ENCODE results near the gene JAG2.

JAG2 gene

DNA sequence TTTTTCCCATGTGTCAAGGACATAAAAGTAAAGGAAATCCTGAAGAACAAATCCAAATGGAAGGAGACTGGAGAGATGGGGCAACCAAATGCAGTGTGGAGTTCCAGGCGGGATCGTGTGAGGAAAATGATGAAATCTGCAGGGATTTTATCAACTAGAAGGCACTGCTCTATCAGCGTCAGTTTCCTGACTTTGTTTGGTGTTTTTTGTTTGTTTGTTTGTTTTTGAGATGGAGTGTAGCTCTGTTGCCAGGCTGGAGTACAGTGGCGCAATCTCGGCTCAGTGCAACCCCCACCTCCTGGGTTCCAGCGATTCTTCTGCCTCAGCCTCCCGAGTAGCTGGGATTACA lies 60.1 kb downstream of the JAG2 start:
- no peak for DNase-seq

DNA sequence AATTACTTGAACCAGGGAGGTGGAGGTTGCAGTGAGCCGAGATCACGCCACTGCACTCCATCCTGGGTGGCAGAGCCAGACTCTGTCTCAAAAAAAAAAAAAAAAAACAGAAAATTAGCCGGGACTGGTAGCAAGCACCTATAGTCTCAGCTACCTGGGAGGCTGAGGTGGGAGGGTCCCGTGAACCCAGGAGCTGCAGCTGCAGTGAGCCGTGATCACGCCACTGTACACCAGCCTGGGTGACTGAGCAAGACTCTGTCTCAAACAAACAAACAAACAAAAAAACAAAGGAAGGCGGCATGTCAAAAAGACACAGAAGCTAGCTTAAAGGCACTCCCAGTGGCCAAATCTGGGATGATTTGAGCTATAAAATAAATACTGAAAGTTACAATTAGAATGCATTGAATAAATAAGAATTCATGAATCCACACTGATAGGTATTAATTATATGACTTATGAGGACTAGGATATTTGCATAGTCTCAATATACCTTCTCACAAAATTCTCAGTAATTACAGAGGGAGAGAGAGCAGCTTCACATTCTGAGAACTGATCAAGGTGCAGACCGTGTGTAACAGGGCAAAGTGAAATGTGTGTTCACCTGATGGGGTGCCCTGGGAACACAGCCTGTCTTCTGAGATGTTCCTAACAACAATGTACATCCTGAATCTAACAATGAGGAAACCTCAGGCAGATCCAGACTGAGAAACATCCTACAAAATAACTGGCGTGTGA lies 60.6 kb downstream of the JAG2 start:
- no peak for DNase-seq

- no peak for DNase-seq
Observed at GRCh38 chr14:105107351-105107750, 61.2 kb downstream of the JAG2 start.

DNA sequence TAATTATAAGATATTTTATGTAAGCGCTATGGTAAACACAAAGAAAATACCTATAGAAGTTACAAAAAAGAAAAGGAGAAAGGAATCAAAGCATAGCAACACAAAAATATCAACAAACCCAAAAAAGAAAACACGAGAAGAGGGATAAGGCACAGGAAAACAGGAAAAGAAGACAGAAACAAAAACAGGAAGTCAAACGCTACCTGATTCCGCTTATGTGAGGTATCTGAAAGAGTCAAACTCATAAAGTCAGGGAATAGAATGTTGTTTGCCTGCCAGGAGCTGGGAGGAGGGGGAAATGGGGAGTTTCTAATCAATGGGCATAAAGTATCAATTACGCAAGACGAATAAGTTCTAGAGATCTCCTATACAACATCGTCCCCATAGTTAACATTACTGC lies 63.4 kb downstream of the JAG2 start:
- DNase-seq, result no peak

GRCh38 chr14:105102893-105103292 lies 65.7 kb downstream of the JAG2 start:
- DNase-seq, result no peak

DNA sequence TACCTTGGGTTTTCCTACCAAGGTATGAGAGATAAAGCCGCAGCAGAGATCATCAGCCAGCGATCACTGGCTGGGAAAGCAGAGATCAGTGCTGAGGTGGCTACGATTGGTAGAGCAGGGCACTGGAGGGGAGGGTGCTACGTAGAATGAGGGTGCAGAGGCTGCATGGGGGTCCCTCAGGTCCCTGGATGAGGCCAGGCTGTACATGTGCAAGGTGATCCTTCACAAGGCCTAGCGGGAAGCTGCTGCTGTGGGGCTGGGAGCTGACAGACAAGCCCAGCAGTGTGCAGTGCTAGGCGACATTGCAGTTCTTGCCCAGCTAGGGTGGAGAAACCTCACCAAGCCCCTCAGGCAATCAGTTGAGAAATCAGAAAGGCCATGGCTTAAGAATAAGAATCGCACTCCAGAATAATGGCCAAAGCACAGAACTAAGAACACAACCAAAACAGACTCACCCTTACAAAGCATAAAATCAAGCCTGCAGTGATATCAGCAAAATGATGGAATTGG lies 66.2 kb downstream of the JAG2 start:
- no peak for DNase-seq

DNA sequence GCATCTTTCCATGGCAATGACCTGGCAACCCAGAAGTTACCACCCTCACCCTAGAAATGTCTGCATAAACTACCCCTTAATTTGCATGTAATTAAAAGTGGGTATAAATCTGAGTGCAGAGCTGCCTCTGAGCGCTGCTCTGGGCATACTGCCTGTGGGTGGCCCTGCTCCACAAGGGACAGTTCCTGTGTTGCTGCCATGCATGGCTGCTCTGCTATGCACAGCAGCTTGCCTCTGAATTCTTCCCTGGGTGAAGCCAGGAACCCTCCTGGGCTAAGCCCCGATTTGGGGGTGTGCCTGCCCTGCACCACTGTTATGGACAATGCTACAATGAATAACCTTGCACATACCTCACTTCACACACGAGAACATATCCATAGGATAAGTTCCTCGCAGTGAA lies 67.7 kb downstream of the JAG2 start:
- no peak for DNase-seq

- DNase-seq, result no peak
Observed at GRCh38 chr14:105099778-105100177, 68.8 kb downstream of the JAG2 start.

GRCh38 chr14:105098316-105098715 lies 70.3 kb downstream of the JAG2 start:
- DNase-seq, result no peak

DNA sequence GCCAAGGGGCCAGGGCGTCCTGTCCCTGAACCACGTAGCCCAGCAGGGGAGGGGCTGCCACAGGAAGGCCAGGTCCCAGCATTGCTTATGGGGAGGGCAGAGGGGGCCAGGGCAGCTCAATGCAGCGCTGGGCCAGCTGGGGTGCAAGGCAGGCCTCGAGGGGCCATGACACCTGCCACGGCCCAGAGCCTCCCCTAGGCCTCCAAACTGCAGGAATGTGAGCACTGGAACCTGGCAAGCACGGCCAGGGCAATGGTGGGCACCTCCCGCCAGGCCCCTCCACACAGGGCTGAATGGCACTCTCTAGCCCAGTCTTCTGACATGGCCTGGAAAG lies 70.8 kb downstream of the JAG2 start:
- DNase-seq, result no peak

DNA sequence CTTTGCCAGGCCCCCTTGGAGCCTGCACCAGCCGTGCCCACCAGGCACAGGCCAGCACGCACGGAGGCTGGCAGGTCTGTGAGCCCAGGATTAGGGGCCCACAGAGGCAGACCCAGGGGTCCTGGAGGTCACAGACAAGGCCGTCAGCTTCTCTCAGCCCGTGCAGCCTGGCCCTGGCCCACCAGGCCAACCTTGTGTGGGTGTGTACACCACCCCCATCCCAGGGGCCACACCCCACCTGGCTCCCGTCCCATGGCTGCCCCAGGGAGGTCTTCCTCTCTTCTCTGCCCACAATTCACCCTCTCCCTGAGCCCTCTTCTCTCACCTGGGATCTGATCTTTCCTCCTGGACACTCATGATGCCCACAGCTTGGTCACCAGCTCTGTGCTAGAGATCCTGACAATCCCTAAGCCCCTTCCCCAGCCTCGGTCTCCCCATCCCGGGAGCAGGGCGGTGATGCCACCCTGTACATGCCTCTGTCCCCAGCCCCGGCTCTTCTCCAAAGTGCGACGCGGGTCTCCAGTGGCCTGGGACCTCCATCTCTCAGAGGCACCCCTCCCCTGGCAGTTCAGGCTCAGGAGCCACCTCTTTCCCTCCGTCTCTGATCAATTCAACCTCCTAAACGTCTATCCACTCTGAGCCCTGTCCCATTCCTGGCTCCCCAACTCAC lies 72.2 kb downstream of the JAG2 start:
- no peak for DNase-seq

- DNase-seq, result no peak
Observed at GRCh38 chr14:105095236-105095805, 73.3 kb downstream of the JAG2 start.

DNA sequence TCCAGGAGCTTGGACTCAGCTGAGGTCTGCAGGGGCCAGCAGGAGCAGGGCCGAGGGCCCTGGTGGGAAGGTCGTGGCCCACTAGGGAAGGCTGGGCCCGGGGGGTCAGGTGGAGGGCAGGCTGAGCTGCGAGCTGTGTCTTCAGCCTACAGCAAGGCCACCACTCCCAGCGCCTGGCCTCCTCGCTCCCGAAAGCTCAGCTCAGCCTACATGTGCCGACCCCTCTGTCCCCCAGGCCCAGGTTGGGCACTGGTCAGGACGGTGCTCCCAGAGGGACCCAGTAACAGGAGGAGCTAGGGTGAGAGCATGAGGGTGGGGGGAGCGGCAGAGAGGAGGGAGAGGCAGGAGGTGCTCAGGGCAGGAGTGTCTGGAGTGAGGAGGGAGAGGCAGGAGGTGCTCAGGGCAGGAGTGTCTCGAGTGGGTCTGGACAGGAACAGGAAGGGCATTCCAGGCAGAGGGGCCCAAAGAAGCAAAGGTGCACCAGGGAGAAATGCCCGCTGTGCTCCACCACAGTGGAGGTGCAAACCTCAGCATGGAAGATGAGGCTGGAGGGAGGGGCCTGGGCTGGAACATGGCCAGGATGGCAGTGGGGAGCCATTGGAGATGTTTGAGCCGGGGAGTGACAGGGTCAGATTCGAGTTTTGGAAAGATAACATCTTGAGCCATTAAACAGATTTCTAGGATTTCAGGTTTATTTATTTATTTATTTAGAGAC lies 74.2 kb downstream of the JAG2 start:
- DNase-seq, result no peak

DNA sequence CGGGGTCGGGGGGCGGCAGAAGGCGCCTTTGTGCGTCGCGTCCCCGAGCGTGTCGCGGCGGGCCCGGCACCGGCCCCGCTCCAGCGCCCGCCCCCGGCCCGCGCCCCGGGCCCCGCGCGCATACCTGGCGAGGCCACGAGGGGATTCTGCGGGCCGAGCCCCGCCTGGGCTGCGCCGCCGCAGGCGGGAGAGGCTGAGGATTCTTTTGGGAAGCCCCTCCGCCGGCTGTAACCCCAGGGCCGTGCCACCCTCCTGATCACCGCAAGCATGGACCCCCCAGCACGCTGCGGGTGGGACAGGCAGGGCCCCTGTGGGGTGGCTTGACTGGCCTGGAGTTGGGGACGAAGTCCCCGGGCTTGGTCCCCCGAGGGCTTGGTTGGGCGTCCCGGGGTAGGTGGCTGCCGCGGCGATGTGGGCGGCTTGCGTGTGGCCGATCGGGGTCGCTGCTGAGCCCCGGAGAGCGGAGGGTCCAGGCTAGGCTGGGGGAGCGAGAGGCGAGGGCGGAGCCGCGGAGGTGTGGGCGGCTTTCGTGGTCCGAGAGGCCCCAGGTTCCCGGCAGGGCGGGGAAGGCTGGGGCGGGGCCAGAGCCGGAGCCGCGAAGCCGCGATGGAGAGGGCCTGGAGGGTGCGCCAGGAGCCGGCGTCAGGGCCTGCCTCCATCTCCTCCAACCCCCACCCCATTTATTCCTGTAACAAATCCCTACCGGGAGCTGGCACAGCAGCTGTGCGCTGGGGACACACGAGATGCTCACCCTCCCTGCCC lies 75.0 kb downstream of the JAG2 start:
- DNase-seq, result peak; percentile 87

DNA sequence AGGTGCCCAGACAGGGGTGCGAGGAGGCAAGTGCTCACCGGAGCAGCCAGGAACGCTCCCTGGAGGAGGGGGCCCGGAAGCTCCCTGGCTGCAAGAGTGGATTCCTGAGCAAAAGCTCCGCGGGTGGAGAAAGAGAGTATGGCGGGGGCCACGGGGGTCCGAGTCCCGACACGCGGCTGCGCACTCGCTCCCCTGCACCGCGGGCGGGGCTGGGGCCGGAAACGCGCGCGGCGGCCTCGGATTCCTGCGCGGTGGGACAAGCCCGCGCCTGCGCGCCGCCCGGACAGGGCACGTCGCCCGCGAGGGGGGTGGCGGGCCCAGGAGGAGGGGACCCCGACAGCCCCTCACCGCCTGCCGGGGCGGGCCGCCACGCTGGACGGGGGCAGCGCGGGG lies 75.5 kb downstream of the JAG2 start:
- DNase-seq, result peak; percentile 57

DNA sequence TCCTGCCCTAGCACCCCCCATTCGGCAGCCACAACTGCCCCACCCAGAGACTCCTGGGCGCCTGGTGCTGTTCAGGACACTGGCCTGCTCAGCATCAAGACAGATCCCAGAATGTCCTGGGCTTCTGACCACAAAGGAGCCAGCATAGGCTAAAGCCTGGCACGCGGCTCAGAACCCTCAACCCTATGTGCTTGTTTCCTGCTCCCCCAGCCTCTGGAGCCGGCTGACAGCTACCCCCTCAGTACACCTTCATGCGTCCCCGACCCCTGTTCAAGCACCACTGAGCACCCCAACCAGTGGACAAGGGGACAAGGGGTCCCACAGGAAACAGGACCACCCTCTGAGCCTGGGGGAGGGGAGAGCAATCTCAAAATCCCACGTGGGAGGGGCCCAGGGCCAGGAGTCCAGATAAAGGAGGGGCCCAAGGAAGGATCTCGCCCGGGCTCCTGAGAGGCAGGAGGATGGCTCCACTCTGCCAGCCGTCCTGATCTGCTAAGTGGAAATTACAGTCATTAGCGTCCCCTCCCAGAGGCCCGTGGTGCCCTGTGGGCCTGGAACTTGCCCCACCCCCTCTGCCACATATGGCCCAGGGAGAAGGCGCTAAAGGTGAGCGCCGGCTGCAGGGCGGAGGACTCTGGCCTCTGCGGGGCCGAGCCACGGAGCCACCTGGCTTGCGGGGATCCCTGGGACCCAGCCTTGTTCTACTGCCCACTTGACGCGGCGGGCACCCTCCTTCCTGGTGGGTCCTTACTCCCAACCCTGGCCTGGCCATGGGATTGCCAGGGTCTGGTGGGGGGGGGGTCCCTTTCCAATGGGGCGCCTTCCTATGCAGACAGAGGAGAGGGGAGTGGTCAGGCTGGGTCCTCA lies 76.2 kb downstream of the JAG2 start:
- no peak for DNase-seq

DNA sequence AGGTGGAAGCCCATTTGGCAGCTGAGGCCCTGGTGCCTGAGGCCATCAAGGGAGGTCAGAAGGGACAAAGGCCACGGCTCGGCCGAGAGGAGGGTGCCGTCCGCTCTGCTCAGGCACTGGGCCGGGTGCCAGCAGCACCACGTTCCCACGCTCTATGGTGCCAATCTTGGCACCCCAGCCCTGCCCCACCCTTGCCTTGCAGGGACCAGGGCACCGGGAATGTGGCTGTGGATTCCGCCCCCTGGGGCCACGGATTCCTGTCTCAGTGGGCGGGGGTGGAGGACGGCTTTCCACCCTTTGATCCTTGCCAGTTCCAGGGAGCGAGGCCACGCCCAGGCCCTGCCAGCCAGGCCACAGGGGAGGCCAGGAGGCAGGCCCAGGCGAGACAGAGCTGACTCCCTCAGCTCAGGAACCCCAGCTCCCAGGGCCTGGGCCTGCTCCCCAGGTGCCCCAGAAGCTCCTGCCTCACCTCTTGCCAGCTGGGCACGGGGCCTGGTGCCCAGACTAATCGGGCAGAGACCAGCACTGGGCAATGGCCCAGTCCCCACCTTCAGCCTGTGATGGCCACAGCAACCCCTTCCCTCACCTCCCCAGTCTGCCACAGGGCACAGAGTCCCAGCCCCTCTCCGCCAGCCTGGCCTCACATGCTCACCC lies 76.9 kb downstream of the JAG2 start:
- DNase-seq, result no peak

DNA sequence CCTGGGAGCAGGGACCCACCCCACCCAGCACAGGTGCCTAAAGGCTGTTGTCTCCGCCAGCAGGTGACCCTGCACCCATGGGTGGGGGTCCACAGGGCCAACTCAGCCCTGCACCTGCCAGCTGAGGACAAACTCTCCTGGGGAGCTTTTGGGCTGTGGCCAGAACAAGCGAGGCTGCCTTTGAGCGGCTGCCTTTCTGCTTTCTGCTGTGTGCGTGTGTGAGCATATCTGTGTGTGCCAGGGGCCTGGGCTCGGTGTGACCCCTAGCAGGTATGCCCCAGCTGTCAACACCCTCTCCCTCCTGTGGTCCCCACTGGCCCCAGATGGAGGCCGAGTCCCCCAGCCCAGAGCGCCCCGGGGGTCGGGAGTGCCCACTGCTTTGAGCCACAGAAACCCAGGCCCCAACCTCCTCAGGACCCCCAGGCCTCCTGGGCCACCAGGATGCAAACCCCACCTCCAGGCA lies 77.5 kb downstream of the JAG2 start:
- DNase-seq, result no peak
